GM12878 (cell line): ENCODE data around the gene XAB2. TPM values are rescaled to one million over a fixed set of nuclear protein-coding genes. Genes with fewer than 3 reads are reported as not detected.

Experiments
- ATAC-seq: fragments of 200-7000 bp; cut with Tn5 transposase; 3 replicates; pipeline ENCODE4 v1.9.1; 2020; ENCODE audit warnings: mild to moderate bottlenecking, moderate library complexity
- BruUV-seq: library from RNA; stranded (reverse); fragments of 400-500 nt; replicated peaks from 2 replicates; lab custom pipeline; 2021; lab: Mats Ljungman, UMichigan
- CTCF ChIA-PET: fragments of 300-600 bp; sonication (Branson Sonifier 250); formaldehyde crosslinking; extraction: SDS; loops from one replicate; lab custom pipeline; 2021; ENCODE audit warnings: inconsistent platforms; lab: Yijun Ruan, JAX
- POLR2A ChIA-PET: fragments of 350-600 bp; formaldehyde crosslinking; extraction: SDS; loops from one replicate; lab custom pipeline; 2021; ENCODE audit warnings: inconsistent platforms; lab: Charles Lee
- RAD21 ChIA-PET: fragments of 300-600 bp; sonication (Branson Sonifier 250); formaldehyde crosslinking; loops from one replicate; lab custom pipeline; 2023; ENCODE audit warnings: antibody characterized with exemption; ENCODE audit not compliant: unreplicated experiment; lab: Charles Lee
- SMC1A ChIA-PET: fragments of 300-600 bp; sonication (Branson Sonifier 250); formaldehyde crosslinking; loops from one replicate; lab custom pipeline; 2023; ENCODE audit not compliant: unreplicated experiment, uncharacterized antibody; lab: Charles Lee
- DNase-seq: peaks from one replicate; pipeline ENCODE4 v3.0.0-alpha.2; 2011; ENCODE audit warnings: low read depth, low spot score
- FAIRE-seq: peaks from 3 replicates; lab custom pipeline; 2011; peaks lifted over from hg19 to GRCh38; lab: Jason Lieb, UNC
- H2AFZ ChIP-seq: 2 replicates; pipeline ENCODE4 v1.6.0; 2011; ENCODE audit warnings: low read depth, low read length, control low read depth; ENCODE audit not compliant: control insufficient read depth
- H3K27ac ChIP-seq: 2 replicates; pipeline ENCODE4 v1.5.1; 2011; ENCODE audit warnings: control low read depth; ENCODE audit not compliant: control insufficient read depth, insufficient read depth
- H3K27me3 ChIP-seq, 2 experiments: replicated peaks in 1 of 2; 2 replicates each; pipeline versions ENCODE4 v1.6.0 to v1.6.1; 2011; ENCODE audit warnings: low read length in 1 of 2; ENCODE audit not compliant: control insufficient read depth in 2 of 2, insufficient read depth in 2 of 2
- H3K36me3 ChIP-seq, 2 experiments: 2 replicates each; pipeline ENCODE4 v1.5.1; 2011; ENCODE audit warnings: low read length in 1 of 2; ENCODE audit not compliant: control insufficient read depth in 2 of 2, insufficient read depth in 2 of 2
- H3K4me1 ChIP-seq: 2 replicates; pipeline ENCODE4 v1.6.1; 2011; ENCODE audit warnings: mild to moderate bottlenecking, low read length, moderate library complexity, mixed read lengths; ENCODE audit not compliant: control insufficient read depth, insufficient read depth
- H3K4me2 ChIP-seq: 2 replicates; pipeline ENCODE4 v1.6.0; 2011; ENCODE audit warnings: control low read depth; ENCODE audit not compliant: control insufficient read depth, insufficient read depth
- H3K4me3 ChIP-seq: fragments of 200-600 bp; sonication (generic); 2 replicates; pipeline ENCODE4 v1.5.1; 2016
- H3K79me2 ChIP-seq: 2 replicates; pipeline ENCODE4 v1.6.0; 2011; ENCODE audit warnings: low read length; ENCODE audit not compliant: control insufficient read depth, insufficient read depth
- H3K9ac ChIP-seq: 2 replicates; pipeline ENCODE4 v1.8.0; 2011; ENCODE audit warnings: low read length, control low read depth, mixed read lengths; ENCODE audit not compliant: control insufficient read depth, insufficient read depth
- H3K9me3 ChIP-seq: replicated peaks from 3 replicates; pipeline ENCODE4 v1.5.1; 2011; ENCODE audit warnings: mild to moderate bottlenecking, low read length; ENCODE audit not compliant: control insufficient read depth, insufficient read depth
- H4K20me1 ChIP-seq: 2 replicates; pipeline ENCODE4 v1.6.0; 2011; ENCODE audit not compliant: control insufficient read depth, insufficient read depth
- BCLAF1 ChIP-seq: fragments of 450-650 bp; IDR thresholded peaks from 2 replicates; pipeline ENCODE4 v1.6.1; 2017; ENCODE audit warnings: antibody characterized with exemption, mild to moderate bottlenecking, moderate library complexity
- NFYB ChIP-seq: IDR thresholded peaks from 2 replicates; pipeline ENCODE4 v1.6.1; 2011; ENCODE audit warnings: low read depth, mild to moderate bottlenecking, low read length, improper control_type of control experiment, moderate library complexity; ENCODE audit not compliant: insufficient read depth
- POLR2AphosphoS2 ChIP-seq: IDR thresholded peaks from 2 replicates; pipeline ENCODE4 v1.6.1; 2011; ENCODE audit warnings: low read depth, mild to moderate bottlenecking, low read length, improper control_type of control experiment, moderate library complexity
- RUNX3 ChIP-seq: IDR thresholded peaks from 2 replicates; pipeline ENCODE4 v1.6.1; 2012; ENCODE audit warnings: low read length, inconsistent platforms
- SP1 ChIP-seq: IDR thresholded peaks from one replicate; pipeline ENCODE4 v1.6.1; 2011; ENCODE audit warnings: low read depth, low read length
- TCF3 ChIP-seq: IDR thresholded peaks from 2 replicates; pipeline ENCODE4 v1.6.1; 2012; ENCODE audit warnings: low read depth, mild to moderate bottlenecking, low read length, borderline replicate concordance; ENCODE audit not compliant: insufficient read depth
- USF2 ChIP-seq: IDR thresholded peaks from 2 replicates; pipeline ENCODE4 v1.6.1; 2011; ENCODE audit warnings: low read depth, low read length, improper control_type of control experiment, borderline replicate concordance
- YBX1 ChIP-seq: fragments of 450-650 bp; IDR thresholded peaks from 2 replicates; pipeline ENCODE4 v1.6.1; 2016; ENCODE audit warnings: antibody characterized with exemption
- ZNF274 ChIP-seq: IDR thresholded peaks from one replicate; pipeline ENCODE4 v1.8.0; 2011; ENCODE audit not compliant: insufficient read length, insufficient read depth
- ZNF622 ChIP-seq: fragments of 450-650 bp; IDR thresholded peaks from 2 replicates; pipeline ENCODE4 v1.6.1; 2017; ENCODE audit warnings: mild to moderate bottlenecking, inconsistent platforms
- WGBS: methylation state at CpG from one replicate; pipeline ENCODE4 v1.1.6; 2016; ENCODE audit warnings: low lambda C conversion rate; ENCODE audit not compliant: insufficient replicate concordance, insufficient coverage; ENCODE audit errors: missing lambda C conversion rate; 5-methylcytosine and 5-hydroxymethylcytosine counted together
- in situ Hi-C: fragments of 300-500 bp; cut with MboI; formaldehyde crosslinking; loops from 9 replicates; pipeline ENCODE4 v1.14.3; 2018; ENCODE audit warnings: mixed read lengths
- intact Hi-C: fragments of 100-400 bp; cut with micrococcal nuclease; formaldehyde crosslinking; loops from one replicate; pipeline ENCODE4 v1.14.2; 2022; ENCODE audit not compliant: unreplicated experiment
- polyA plus RNA-seq, 11 experiments: library from polyadenylated mRNA; depleted of rRNA in 4 of 11; unstranded in 6 of 11; stranded (reverse) in 5 of 11; fragments of >200 nt; fragmentation: Nextera tagmentation in 4 of 11; fragmentation: Illumina TruSeq in 1 of 11; extraction: Ambion mirVana in 4 of 11; extraction: Trizol in 1 of 11; gene quantifications; 1 replicate in 1 of 11; 2 replicates in 10 of 11; pipeline versions ENCODE4 v1.2.1 to v1.2.3, GENCODE V29; 2011 to 2016; ENCODE audit warnings: inconsistent platforms in 2 of 11, missing spikeins in 2 of 11, low read depth in 1 of 11
- total RNA-seq, 4 experiments: library from RNA; depleted of rRNA in 3 of 4; stranded (reverse); fragments of >200 nt in 3 of 4; fragmentation: Illumina TruSeq in 1 of 4; extraction: Trizol in 1 of 4; gene quantifications; 2 replicates each; pipeline versions ENCODE4 v1.2.1 to v1.2.3, GENCODE V29; 2013 to 2021
- TF ChIP-seq, protein P1 (sequence below): fragments of 450-650 bp; IDR thresholded peaks from 2 replicates; pipeline ENCODE4 v1.6.1; 2017; ENCODE audit warnings: mild to moderate bottlenecking, low read depth, inconsistent platforms; ENCODE audit not compliant: poor library complexity, severe bottlenecking
- TF ChIP-seq, protein P2 (sequence below): IDR thresholded peaks from 2 replicates; pipeline ENCODE4 v1.6.1; 2012; ENCODE audit warnings: low read depth, low read length, improper control_type of control experiment
- TF ChIP-seq, protein P3 (sequence below): fragments of 150-350 bp; IDR thresholded peaks from 2 replicates; pipeline ENCODE4 v1.6.1; 2016; ENCODE audit warnings: low read depth, low read length

Gene XAB2
- total and polyA plus RNA-seq, 10 of the 15 experiments (the other 5 are each of a cell fraction or from before 2014, with no cell fraction given), result 0.34 to 45.1 (median 18.8) TPM

GRCh38 chr19:7610491-7611240 is 18.7 kb downstream of the XAB2 start:
- no peaks in the 10 kb centered on the region for H3K79me2 ChIP-seq
- H2AFZ ChIP-seq, result no peak overlapping the region
- H3K4me2 ChIP-seq, result no peak overlapping the region
- SMC1A ChIA-PET, result no interaction called here
- 37% methylated on average over 30 of the region's 31 CpGs for WGBS
- H3K27ac ChIP-seq, result no peak overlapping the region
- no peak for DNase-seq
- CTCF ChIA-PET, result no interaction called here
- no peak overlapping the region for H3K9ac ChIP-seq
- ATAC-seq, result no peak
- in situ Hi-C loops, result no loop called here
- H3K9me3 ChIP-seq, result no peaks in the 10 kb centered on the region
- TF ChIP-seq BCLAF1 (no peak), RUNX3 (no peak), ZNF622 (no peak), ZNF274 (no peak), SP1 (no peak), USF2 (no peak), YBX1 (no peak), NFYB (no peak), POLR2AphosphoS2 (no peak), TCF3 (no peak)
- TF ChIP-seq, protein P1, sequence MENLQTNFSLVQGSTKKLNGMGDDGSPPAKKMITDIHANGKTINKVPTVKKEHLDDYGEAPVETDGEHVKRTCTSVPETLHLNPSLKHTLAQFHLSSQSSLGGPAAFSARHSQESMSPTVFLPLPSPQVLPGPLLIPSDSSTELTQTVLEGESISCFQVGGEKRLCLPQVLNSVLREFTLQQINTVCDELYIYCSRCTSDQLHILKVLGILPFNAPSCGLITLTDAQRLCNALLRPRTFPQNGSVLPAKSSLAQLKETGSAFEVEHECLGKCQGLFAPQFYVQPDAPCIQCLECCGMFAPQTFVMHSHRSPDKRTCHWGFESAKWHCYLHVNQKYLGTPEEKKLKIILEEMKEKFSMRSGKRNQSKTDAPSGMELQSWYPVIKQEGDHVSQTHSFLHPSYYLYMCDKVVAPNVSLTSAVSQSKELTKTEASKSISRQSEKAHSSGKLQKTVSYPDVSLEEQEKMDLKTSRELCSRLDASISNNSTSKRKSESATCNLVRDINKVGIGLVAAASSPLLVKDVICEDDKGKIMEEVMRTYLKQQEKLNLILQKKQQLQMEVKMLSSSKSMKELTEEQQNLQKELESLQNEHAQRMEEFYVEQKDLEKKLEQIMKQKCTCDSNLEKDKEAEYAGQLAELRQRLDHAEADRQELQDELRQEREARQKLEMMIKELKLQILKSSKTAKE, result no peak
- TF ChIP-seq, protein P2, sequence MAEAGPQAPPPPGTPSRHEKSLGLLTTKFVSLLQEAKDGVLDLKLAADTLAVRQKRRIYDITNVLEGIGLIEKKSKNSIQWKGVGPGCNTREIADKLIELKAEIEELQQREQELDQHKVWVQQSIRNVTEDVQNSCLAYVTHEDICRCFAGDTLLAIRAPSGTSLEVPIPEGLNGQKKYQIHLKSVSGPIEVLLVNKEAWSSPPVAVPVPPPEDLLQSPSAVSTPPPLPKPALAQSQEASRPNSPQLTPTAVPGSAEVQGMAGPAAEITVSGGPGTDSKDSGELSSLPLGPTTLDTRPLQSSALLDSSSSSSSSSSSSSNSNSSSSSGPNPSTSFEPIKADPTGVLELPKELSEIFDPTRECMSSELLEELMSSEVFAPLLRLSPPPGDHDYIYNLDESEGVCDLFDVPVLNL, result no peak
- TF ChIP-seq, protein P3, sequence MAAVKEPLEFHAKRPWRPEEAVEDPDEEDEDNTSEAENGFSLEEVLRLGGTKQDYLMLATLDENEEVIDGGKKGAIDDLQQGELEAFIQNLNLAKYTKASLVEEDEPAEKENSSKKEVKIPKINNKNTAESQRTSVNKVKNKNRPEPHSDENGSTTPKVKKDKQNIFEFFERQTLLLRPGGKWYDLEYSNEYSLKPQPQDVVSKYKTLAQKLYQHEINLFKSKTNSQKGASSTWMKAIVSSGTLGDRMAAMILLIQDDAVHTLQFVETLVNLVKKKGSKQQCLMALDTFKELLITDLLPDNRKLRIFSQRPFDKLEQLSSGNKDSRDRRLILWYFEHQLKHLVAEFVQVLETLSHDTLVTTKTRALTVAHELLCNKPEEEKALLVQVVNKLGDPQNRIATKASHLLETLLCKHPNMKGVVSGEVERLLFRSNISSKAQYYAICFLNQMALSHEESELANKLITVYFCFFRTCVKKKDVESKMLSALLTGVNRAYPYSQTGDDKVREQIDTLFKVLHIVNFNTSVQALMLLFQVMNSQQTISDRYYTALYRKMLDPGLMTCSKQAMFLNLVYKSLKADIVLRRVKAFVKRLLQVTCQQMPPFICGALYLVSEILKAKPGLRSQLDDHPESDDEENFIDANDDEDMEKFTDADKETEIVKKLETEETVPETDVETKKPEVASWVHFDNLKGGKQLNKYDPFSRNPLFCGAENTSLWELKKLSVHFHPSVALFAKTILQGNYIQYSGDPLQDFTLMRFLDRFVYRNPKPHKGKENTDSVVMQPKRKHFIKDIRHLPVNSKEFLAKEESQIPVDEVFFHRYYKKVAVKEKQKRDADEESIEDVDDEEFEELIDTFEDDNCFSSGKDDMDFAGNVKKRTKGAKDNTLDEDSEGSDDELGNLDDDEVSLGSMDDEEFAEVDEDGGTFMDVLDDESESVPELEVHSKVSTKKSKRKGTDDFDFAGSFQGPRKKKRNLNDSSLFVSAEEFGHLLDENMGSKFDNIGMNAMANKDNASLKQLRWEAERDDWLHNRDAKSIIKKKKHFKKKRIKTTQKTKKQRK, result no peak
- H3K27me3 ChIP-seq, result no peaks in the 10 kb centered on the region
- no peaks in the 10 kb centered on the region for H3K36me3 ChIP-seq
- H4K20me1 ChIP-seq, result no peaks in the 10 kb centered on the region
- POLR2A ChIA-PET, result no interaction called here
- RAD21 ChIA-PET, result no interaction called here
- no TSS peak for BruUV-seq
- no peak for FAIRE-seq
- intact Hi-C loops, result no loop called here
- H3K4me1 ChIP-seq, result no peaks in the 10 kb centered on the region
- H3K4me3 ChIP-seq, result no peak overlapping the region
